Right ventricle myocardium superior (tissue), 1 donor: ENCODE results near the gene ITFG1. TPM values are rescaled to one million over a fixed set of nuclear protein-coding genes. Genes with fewer than 3 reads are reported as not detected.
"Not testable (repeated sequence)": the region's sequence is repeated elsewhere in the genome, so short reads cannot be mapped to it uniquely, and the experiment has no call there.

Experiments used
- ATAC-seq: fragments of 200-7000 bp; cut with Tn5 transposase; one replicate; pipeline ENCODE4 v1.9.1; 2020; ENCODE audit warnings: mild to moderate bottlenecking; ENCODE audit not compliant: poor library complexity
- DNase-seq: peaks from one replicate; pipeline ENCODE4 v3.0.0-alpha.2; 2020
- intact Hi-C: fragments of 100-400 bp; cut with DNase I; formaldehyde crosslinking; loops from one replicate; pipeline ENCODE4 v1.11.2; 2022
- total RNA-seq: library from RNA; stranded (reverse); fragmentation: NEBNext Ultra II Directional; extraction: Animal tissue kit (Norgen Biotek cat#: 25700); gene quantifications from one replicate; pipeline ENCODE4 v1.2.1, GENCODE V29; 2021
- donor health status: DM: no; HTN: yes; CAD: no; lungs with severe emphysema.

The ITFG1 gene
- total RNA-seq, 1 donor from 2014 or later, result 54.1 TPM

DNA sequence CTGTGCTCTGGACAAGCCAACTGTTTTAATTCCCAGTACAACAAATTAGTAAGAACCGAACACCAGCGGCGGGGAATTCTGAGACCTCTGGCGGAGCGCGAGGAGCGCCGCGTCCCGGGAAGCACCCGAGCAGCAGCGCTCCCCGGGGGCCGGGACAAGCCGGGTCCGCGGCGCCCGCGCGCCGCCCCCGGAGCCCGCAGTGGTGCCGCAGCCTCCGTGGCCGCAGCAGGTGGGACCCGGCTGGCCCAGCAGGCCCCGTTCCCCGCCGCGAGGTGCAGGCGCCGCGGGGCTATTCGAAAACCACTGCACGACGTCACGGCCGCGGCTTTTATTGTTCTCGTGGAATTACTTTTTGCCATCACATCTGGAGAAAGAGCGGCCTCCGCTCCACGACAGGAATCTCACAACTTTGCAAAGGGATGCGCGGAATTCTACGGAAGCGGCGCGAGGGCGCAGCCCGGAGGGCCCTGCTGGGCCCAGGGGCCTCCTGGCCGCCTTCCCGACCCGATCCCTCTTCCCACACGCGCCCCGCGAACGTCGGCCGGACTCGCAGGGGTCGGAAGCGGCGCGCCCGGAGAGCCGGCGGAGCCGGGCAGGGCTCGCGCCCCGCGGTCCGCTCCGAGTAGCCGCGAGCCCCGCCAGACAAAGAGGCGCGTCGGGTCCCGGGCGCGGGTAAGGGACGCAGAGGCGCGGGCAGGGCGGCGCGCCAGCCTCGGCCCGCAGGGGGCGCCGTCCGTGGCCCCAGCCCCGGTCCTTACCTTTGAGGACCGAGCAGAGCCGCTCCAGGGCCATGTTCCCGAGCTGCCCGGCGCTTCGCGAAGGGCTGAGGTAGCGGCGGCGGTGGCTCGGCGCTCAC, 317.8 kb downstream of the ITFG1 start:
- ATAC-seq (peak; percentile 69), DNase-seq (peak; percentile 55)
- intact Hi-C loops, result loop anchor here (2.0 to 5.0 kb wide), 2 partner anchors 914 to 1014 kb away; no protein-coding TSS in a partner anchor

DNA sequence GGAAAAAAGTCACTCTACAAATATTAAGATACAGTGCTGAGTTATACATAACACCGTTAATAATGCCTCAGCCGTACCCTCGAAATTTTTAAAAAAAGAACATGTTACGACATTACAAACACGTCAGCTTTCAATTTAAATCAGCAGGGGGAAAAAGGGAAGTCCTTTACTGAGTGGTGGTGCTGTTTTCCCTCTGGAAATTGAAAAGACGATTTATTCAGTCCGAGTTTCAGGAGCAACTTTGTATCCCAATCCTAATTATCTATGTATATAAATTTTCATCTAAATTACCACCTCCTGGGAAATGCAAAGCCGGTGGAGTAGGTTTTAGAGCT, 318.4 kb downstream of the ITFG1 start:
- DNase-seq, result no peak
- no peak for ATAC-seq
- intact Hi-C loops, result loop anchor here (2.0 to 5.0 kb wide), 2 partner anchors 915 to 1014 kb away; no protein-coding TSS in a partner anchor

DNA sequence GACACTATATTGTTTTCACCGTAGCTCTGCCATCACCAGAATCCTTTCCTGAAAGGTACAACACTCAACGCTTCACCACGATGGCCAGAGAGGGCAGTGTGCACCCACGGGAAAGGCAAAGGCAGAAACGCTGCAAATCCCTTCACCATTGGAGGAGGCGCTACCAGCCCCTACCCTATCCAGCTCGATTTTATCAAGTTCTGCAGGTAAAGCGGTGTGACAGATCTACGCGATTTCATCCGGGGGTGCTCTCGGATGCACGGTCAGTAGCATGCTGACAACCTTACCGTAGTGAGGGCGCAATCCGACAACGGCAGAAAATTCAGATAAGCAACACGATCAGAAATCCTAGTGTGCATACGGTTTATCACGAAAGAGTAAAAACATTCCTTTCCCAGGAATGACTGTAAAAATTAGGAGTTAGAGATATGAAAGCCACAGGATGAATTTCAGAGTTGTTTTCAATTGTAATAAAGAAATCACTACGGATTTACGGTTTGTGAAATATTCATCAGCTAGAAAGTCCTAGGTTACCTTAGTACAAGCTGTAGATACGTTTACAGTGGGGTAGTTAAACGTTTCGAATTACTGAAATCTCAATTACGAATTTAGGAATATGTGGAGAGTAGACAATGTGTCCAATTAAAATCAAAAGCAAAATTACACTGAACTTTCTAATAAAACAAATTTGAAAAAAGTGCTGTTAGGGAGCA, 318.9 kb downstream of the ITFG1 start:
- ATAC-seq, result peak; percentile 92
- intact Hi-C loops, result loop anchor here (2.0 to 5.0 kb wide), 2 partner anchors 915 to 1015 kb away; no protein-coding TSS in a partner anchor
- DNase-seq, result peak; percentile 82

DNA sequence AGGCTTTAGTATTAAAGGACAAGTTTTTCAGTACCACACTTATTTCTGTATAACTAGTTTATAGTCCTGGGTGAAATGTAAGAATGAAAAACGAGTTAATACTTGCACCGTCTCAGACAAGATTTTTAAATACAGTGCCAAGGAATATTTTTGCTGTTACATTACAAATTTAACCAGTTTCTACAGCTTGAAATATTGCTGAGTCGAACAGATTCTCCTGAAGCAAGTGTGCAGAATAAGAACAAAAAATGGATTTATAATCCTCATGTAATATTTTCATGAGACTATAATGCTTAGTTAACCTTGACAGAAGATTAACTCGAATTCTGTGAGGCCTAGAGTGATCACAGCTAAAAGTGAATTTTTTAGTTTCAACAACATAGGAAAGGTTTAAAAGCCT, 320.2 kb downstream of the ITFG1 start:
- no peak for DNase-seq
- intact Hi-C loops, result loop anchor here (5.0 kb wide), 1 partner anchor 917 kb away; no protein-coding TSS in a partner anchor
- no peak for ATAC-seq

DNA sequence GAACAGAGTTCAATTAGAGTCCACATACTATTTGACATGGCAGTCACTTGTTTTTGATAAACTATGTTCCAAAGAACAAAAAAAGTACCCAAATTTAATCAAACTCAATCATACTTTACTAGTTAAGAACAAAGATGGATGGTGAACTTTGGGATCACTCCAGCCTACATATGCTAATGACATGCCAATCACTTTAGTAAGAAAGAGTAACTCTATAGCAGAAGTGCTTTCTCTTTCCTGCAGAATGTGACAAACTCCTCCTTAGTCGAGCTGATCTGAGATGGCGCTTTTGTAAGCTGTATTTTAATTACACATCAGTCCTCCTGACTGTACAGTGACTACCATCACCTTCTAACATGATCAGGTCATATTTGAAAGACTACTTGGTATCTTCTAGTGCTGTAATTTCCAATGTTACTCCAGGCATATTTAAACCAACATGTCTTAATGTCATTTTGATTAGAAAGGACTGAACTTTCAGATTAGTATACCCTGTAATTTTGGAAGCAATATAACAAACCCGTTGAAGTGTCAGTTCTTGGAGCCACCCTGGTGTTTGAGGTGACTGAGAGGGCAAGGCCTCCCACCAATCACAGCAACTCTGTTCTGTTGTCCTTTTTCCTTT, 321.2 kb downstream of the ITFG1 start:
- DNase-seq, result no peak
- intact Hi-C loops, result loop anchor here (5.0 kb wide), 1 partner anchor 918 kb away; no protein-coding TSS in a partner anchor
- no peak for ATAC-seq

- ATAC-seq, intact Hi-C loops, DNase-seq: not testable (repeated sequence)
These were observed 322.9 kb downstream of the ITFG1 start for GRCh38 chr16:47137925-47138324.

DNA sequence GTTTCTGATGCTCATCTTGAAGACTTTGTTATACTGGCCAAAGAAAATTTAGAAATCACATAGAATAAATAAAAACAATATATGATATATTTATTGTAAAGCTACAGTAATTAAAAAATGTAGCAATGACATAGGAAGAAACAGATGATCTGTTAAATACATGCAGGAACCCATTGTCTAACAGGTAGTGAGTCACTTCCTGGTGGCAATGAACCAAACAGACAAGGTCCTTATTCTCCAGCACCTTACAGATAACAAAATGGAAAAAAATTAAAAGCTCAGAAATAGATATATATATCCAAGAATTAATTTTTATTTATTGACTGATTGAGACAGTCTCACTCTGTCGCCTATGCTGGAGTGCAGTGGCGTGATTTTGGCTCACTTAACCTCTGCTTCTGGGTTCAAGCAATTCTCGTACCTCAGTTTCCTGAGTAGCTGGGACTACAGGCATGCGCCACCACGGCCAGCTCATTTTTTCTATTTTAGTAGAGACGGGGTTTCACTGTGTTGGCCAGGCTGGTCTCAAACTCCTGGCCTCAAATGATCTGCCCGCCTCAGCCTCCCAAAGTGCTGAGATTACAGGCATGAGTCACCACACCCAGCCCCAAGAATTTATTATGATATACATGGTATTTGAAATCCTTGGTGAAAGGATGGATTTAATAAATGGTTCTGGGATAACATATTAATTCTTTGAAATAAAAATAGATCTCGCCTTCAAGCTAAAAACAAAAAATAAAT, 324.6 kb downstream of the ITFG1 start:
- intact Hi-C loops, result no loop called here
- DNase-seq, result no peak
- ATAC-seq, result no peak

DNA sequence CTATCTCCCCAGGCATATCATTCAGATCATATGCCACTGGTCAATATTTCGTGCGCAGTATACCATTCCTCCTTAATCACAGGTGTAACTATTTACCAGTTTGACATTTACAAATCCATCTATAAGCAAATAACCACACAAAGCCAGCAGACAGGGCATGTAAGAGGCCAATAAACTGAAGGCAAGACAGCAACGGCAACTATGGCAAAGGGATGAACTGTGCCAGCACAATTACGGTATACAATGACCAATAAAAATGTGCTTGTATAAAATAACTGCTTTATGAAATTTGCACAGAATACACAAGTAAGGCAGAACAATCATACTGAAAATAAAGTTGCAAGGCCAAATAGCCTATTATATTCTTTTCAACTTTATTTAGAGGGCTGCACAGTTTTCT, 326.3 kb downstream of the ITFG1 start:
- DNase-seq (no peak), ATAC-seq (no peak)
- intact Hi-C loops, result no loop called here

DNA sequence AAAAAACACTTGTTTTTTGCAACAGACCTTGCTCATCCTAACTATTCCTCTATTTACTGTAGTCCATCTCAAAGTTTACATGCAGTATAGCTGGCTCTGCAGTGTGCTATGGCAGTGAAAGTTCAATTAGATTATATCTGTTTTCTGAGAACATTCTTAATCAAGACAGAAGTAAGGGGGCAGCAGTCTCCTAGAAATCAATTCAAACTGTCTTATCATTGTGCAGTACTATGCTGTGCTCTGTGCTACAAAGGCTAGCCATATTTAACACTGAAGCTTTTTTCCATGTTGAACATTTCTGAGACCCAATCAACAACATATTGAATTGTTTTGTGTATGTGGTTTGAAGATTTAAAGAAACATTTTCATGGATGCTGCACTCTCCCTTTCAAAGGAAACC, 328.6 kb downstream of the ITFG1 start:
- DNase-seq (no peak), ATAC-seq (no peak)
- intact Hi-C loops, result no loop called here

- intact Hi-C loops, result no loop called here
- DNase-seq, result no peak
- no peak for ATAC-seq
These were observed 331.0 kb downstream of the ITFG1 start for GRCh38 chr16:47129755-47130435.

DNA sequence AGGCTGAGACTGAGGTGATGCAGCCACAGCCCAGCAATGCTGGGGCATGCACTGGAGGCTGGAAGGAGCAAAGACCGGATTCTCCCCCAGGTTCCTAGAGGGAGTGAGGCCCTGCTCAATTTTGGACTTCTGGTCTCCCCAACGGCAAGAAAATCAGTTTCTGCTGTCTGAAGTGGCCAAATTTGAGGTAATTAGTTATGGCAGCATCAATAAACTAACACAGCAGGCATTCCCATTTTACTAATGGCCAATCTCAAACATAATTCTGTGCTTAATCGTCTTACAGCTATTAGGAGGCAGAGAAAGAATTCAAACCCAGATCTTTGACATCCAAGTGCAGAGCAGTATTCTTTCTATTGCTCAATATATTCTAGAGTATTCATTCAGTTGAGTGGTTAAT, 333.3 kb downstream of the ITFG1 start:
- ATAC-seq, result no peak
- DNase-seq, result no peak
- intact Hi-C loops, result no loop called here

DNA sequence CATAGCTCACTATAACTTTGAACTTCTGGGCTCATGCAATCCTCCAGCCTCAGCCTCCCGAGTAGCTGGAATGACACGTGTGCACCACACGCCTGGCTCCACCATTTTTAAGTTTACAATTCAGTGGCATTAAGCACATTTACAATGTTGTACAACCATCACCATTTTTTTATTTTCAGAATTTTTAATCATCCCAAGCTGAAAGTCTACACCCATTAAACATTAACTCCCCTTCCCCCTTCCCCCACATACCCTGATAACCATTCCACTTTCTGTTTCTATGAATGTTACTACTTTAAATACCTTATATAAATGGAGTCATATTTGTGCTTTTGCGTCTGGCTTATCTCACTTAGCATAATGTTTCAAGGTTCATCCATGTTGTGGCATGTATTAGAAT, 335.1 kb downstream of the ITFG1 start:
- no peak for DNase-seq
- no peak for ATAC-seq
- intact Hi-C loops, result no loop called here

GRCh38 chr16:47113130-47113529, 347.7 kb downstream of the ITFG1 start:
- intact Hi-C loops, result no loop called here
- no peak for DNase-seq
- ATAC-seq, result no peak

DNA sequence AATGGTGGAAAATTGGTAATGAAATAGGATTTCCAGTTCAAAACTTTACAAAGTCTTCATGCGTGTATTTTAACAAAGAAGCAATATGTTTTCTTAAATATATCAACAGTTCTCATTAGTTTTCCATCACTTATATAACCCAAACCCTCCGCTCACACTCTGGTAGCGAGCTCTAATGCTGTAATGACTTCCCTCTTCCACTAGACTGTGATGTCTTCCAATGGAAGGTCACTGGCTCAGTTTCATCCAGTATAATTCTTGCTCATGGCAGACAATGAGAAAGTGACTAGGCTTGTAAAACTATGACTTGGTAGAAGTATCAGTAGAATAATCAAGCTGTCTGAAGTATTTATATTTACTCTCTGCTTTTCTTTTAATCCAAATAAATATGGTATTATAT, 349.9 kb downstream of the ITFG1 start:
- ATAC-seq (no peak), DNase-seq (no peak)
- intact Hi-C loops, result no loop called here

DNA sequence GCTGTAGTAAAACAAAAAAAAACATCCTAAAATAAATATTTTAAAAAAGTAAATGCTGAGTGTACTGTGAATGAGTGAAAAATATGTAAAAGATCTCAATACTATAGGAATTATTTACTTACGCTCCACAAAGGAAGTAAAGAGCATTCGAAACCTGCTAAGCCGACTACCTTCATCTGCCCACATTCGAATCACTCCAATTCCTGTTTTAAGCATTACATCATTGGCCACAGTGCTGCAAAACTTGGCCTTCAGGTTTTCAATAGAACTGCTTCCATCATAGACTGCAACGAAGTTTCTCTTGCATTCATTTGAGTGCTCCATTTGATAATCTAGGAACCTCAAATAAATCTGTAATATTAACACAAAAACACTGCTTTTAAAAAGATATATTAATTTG, 351.5 kb downstream of the ITFG1 start:
- intact Hi-C loops, result no loop called here
- no peak for DNase-seq
- no peak for ATAC-seq
